GM12878 (cell line): Measurements from ENCODE around the gene NKTR.

Experiments used
- CREB1 ChIP-seq: IDR thresholded peaks from 2 replicates; pipeline ENCODE4 v1.6.1; 2012; ENCODE audit warnings: low read depth, mild to moderate bottlenecking, inconsistent platforms
- CTCF ChIP-seq, 3 experiments: IDR thresholded peaks in 2 of 3; conservative IDR thresholded peaks in 1 of 3; 2 replicates each; pipeline ENCODE4 v1.5.1; 2011; ENCODE audit warnings: low read depth in 3 of 3, low read length in 3 of 3, mild to moderate bottlenecking in 3 of 3, control low read depth in 2 of 3, moderate library complexity in 2 of 3, inconsistent platforms in 1 of 3, mixed read lengths in 1 of 3; ENCODE audit not compliant: control insufficient read depth in 2 of 3, insufficient read depth in 1 of 3; ENCODE audit errors: extremely low read depth in 1 of 3
- EZH2 ChIP-seq: IDR thresholded peaks from 2 replicates; pipeline ENCODE4 v1.6.1; 2012; ENCODE audit warnings: low read depth, mild to moderate bottlenecking, control low read depth, inconsistent platforms, low read length, borderline replicate concordance; ENCODE audit not compliant: control insufficient read depth
- JUNB ChIP-seq: IDR thresholded peaks from 2 replicates; pipeline ENCODE4 v1.6.1; 2016; ENCODE audit warnings: antibody characterized with exemption, mild to moderate bottlenecking
- POLR2A ChIP-seq: IDR thresholded peaks from 2 replicates; pipeline ENCODE4 v1.6.1; 2011; ENCODE audit warnings: low read depth, mild to moderate bottlenecking, low read length
- RAD51 ChIP-seq: fragments of 450-650 bp; IDR thresholded peaks from 2 replicates; pipeline ENCODE4 v1.6.1; 2016; ENCODE audit warnings: moderate library complexity, mild to moderate bottlenecking, inconsistent platforms
- SREBF1 ChIP-seq: IDR thresholded peaks from 2 replicates; pipeline ENCODE4 v1.6.1; 2012; ENCODE audit warnings: mild to moderate bottlenecking, low read length
- ZNF274 ChIP-seq: IDR thresholded peaks from one replicate; pipeline ENCODE4 v1.8.0; 2011; ENCODE audit not compliant: insufficient read length, insufficient read depth

- TF ChIP-seq EZH2 (no peak), RAD51 (no peak), SREBF1 (no peak), JUNB (no peak), POLR2A (no peak), ZNF274 (no peak), CTCF (IDR thresholded peaks at IDR 0.05 in 2 of 3, conservative IDR thresholded peaks at IDR 0.05 in 1 of 3; ENCODE audit: control insufficient read depth in 2 of 3, extremely low read depth in 1 of 3, insufficient read depth in 1 of 3, low read depth in 3 of 3, low read length in 3 of 3) (no peak), CREB1 (no peak)
These were observed 79.8 kb downstream of the NKTR start for GRCh38 chr3:42680271-42680670.
